HuH-7.5 (cell line): ENCODE data around the gene CFAP45.
A peak's percentile ranks its signal among the peaks of the same experiment; 100 is the strongest.
"Not testable (repeated sequence)": the region's sequence is repeated elsewhere in the genome, so short reads cannot be mapped to it uniquely, and the experiment has no call there.

Experiments
- DNase-seq: peaks from one replicate; pipeline ENCODE4 v3.0.0; 2011; ENCODE audit warnings: low spot score

Gene CFAP45

GRCh38 chr1:159904036-159904435, 4.1 kb upstream of the CFAP45 start:
- not testable (repeated sequence) for DNase-seq

- DNase-seq, result no peak
Measured at GRCh38 chr1:159902541-159902940, 2.6 kb upstream of the CFAP45 start.

GRCh38 chr1:159900755-159901360, 893 bp upstream of the CFAP45 start:
- no peak for DNase-seq

GRCh38 chr1:159899634-159900033, 331 bp downstream of the CFAP45 start:
- DNase-seq, result not testable (repeated sequence)

- DNase-seq, result no peak
Measured at GRCh38 chr1:159898527-159898926, 1.4 kb downstream of the CFAP45 start.

GRCh38 chr1:159897962-159898361, 2.0 kb downstream of the CFAP45 start:
- DNase-seq, result no peak

- no peak for DNase-seq
Measured at GRCh38 chr1:159896546-159896930, 3.4 kb downstream of the CFAP45 start.

GRCh38 chr1:159895836-159896545, 4.0 kb downstream of the CFAP45 start:
- no peak for DNase-seq

- DNase-seq, result no peak
Measured at GRCh38 chr1:159895286-159895685, 4.7 kb downstream of the CFAP45 start.

- no peak for DNase-seq
Measured at GRCh38 chr1:159892944-159893343, 7.0 kb downstream of the CFAP45 start.

GRCh38 chr1:159891275-159892157, 8.4 kb downstream of the CFAP45 start:
- DNase-seq, result peak; percentile 21

- no peak for DNase-seq
Measured at GRCh38 chr1:159890390-159890789, 9.6 kb downstream of the CFAP45 start.

- DNase-seq, result no peak
Measured at GRCh38 chr1:159889821-159890252, 10.1 kb downstream of the CFAP45 start.

- DNase-seq, result no peak
Measured at GRCh38 chr1:159889202-159889601, 10.8 kb downstream of the CFAP45 start.

- no peak for DNase-seq
Measured at GRCh38 chr1:159884296-159884695, 15.7 kb downstream of the CFAP45 start.

- no peak for DNase-seq
Measured at GRCh38 chr1:159883134-159883533, 16.8 kb downstream of the CFAP45 start.

- DNase-seq, result no peak
Measured at GRCh38 chr1:159882527-159882862, 17.5 kb downstream of the CFAP45 start.

- no peak for DNase-seq
Measured at GRCh38 chr1:159881622-159882526, 18.1 kb downstream of the CFAP45 start.

- no peak for DNase-seq
Measured at GRCh38 chr1:159880430-159880829, 19.5 kb downstream of the CFAP45 start.

- no peak for DNase-seq
Measured at GRCh38 chr1:159879977-159880376, 20.0 kb downstream of the CFAP45 start.

GRCh38 chr1:159879136-159879535, 20.8 kb downstream of the CFAP45 start:
- no peak for DNase-seq
